WTC11 (cell line): ENCODE data around the gene HLCS. TPM values are rescaled to one million over a fixed set of nuclear protein-coding genes. Genes with fewer than 3 reads are reported as not detected.

Experiments used
- ATAC-seq: fragments of 200-7000 bp; cut with Tn5 transposase; 2 replicates; pipeline ENCODE4 v1.10.0; 2021; ENCODE audit warnings: mild to moderate bottlenecking, moderate library complexity
- CTCF ChIA-PET: fragments of 300-600 bp; sonication (Branson Sonifier 250); formaldehyde crosslinking; loops from one replicate; lab custom pipeline; 2021; ENCODE audit warnings: antibody characterized with exemption; lab: Charles Lee
- POLR2A ChIA-PET: fragments of 350-600 bp; sonication (Branson Sonifier 250); formaldehyde crosslinking; loops from one replicate; lab custom pipeline; 2021; ENCODE audit warnings: antibody characterized with exemption; lab: Charles Lee
- DNase-seq: peaks from one replicate; pipeline ENCODE4 v3.0.0; 2021; ENCODE audit warnings: low spot score
- H3K27ac Mint-ChIP-seq: 2 replicates; pipeline ENCODE4 v1.8.0; 2021; ENCODE audit warnings: mixed read lengths
- H3K27me3 Mint-ChIP-seq: 2 replicates; pipeline ENCODE4 v1.8.0; 2021; ENCODE audit warnings: low read depth, mild to moderate bottlenecking, moderate library complexity, mixed read lengths
- H3K36me3 Mint-ChIP-seq: 2 replicates; pipeline ENCODE4 v1.8.0; 2021; ENCODE audit warnings: mixed read lengths
- H3K4me1 Mint-ChIP-seq: 2 replicates; pipeline ENCODE4 v1.8.0; 2022; ENCODE audit warnings: mixed read lengths
- H3K4me3 Mint-ChIP-seq: 2 replicates; pipeline ENCODE4 v1.8.0; 2021; ENCODE audit warnings: mild to moderate bottlenecking, moderate library complexity, mixed read lengths
- H3K9me3 Mint-ChIP-seq: 2 replicates; pipeline ENCODE4 v1.8.0; 2021; ENCODE audit warnings: mixed read lengths
- CBFB ChIP-seq: sonication (generic); formaldehyde crosslinking; IDR thresholded peaks from 2 replicates; pipeline ENCODE4 v1.8.1; 2022; ENCODE audit warnings: mild to moderate bottlenecking, low read depth, missing genetic modification reagents
- ELF4 ChIP-seq: sonication (generic); formaldehyde crosslinking; IDR thresholded peaks from 2 replicates; pipeline ENCODE4 v1.8.1; 2022; ENCODE audit warnings: low read depth, mild to moderate bottlenecking, moderate library complexity, missing genetic modification reagents
- EMX1 ChIP-seq: fragments of 250-450 bp; sonication (Bioruptor Pico); IDR thresholded peaks from 2 replicates; pipeline ENCODE4 v1.8.0; 2021; ENCODE audit warnings: mild to moderate bottlenecking
- FOXJ3 ChIP-seq: sonication (generic); formaldehyde crosslinking; IDR thresholded peaks from 2 replicates; pipeline ENCODE4 v1.9.0; 2021; ENCODE audit warnings: missing genetic modification reagents, mild to moderate bottlenecking, borderline replicate concordance
- FOXK1 ChIP-seq: sonication (generic); formaldehyde crosslinking; IDR thresholded peaks from 2 replicates; pipeline ENCODE4 v1.8.0; 2022; ENCODE audit warnings: mild to moderate bottlenecking, moderate library complexity, missing genetic modification reagents
- GRHL2 ChIP-seq: fragments of 250-450 bp; sonication (Bioruptor Pico); IDR thresholded peaks from 2 replicates; pipeline ENCODE4 v1.8.0; 2022; ENCODE audit warnings: mild to moderate bottlenecking, moderate library complexity; ENCODE audit not compliant: insufficient replicate concordance, severe bottlenecking
- GTF2I ChIP-seq: fragments of 250-450 bp; sonication (Bioruptor Pico); conservative IDR thresholded peaks from 2 replicates; pipeline ENCODE4 v1.4.0; 2021; ENCODE audit warnings: mild to moderate bottlenecking
- IRF1 ChIP-seq: sonication (generic); formaldehyde crosslinking; IDR thresholded peaks from 2 replicates; pipeline ENCODE4 v1.8.0; 2023; ENCODE audit warnings: missing genetic modification reagents
- NFATC4 ChIP-seq: fragments of 250-450 bp; sonication (Bioruptor Pico); IDR thresholded peaks from 2 replicates; pipeline ENCODE4 v1.9.0; 2021; ENCODE audit warnings: mild to moderate bottlenecking
- NR1H2 ChIP-seq: sonication (generic); formaldehyde crosslinking; IDR thresholded peaks from 2 replicates; pipeline ENCODE4 v1.9.0; 2021; ENCODE audit warnings: mild to moderate bottlenecking, moderate library complexity, missing genetic modification reagents
- NR3C1 ChIP-seq: sonication (generic); formaldehyde crosslinking; conservative IDR thresholded peaks from 2 replicates; pipeline ENCODE4 v1.8.1; 2023; ENCODE audit warnings: low read depth, mild to moderate bottlenecking, missing genetic modification reagents
- PRRX2 ChIP-seq: fragments of 250-450 bp; sonication (Bioruptor Pico); IDR thresholded peaks from 2 replicates; pipeline ENCODE4 v1.8.0; 2021; ENCODE audit warnings: mild to moderate bottlenecking
- SOX15 ChIP-seq: fragments of 250-450 bp; sonication (Bioruptor Pico); IDR thresholded peaks from 2 replicates; pipeline ENCODE4 v1.9.0; 2021; ENCODE audit warnings: mild to moderate bottlenecking
- SP1 ChIP-seq: sonication (generic); formaldehyde crosslinking; conservative IDR thresholded peaks from 2 replicates; pipeline ENCODE4 v1.8.1; 2022; ENCODE audit warnings: missing genetic modification reagents
- ZBTB21 ChIP-seq: sonication (generic); formaldehyde crosslinking; IDR thresholded peaks from 2 replicates; pipeline ENCODE4 v1.8.1; 2023; ENCODE audit warnings: mild to moderate bottlenecking, missing genetic modification reagents, borderline replicate concordance
- ZNF138 ChIP-seq: sonication (generic); formaldehyde crosslinking; conservative IDR thresholded peaks from 2 replicates; pipeline ENCODE4 v1.8.1; 2022; ENCODE audit warnings: mild to moderate bottlenecking, moderate library complexity, missing genetic modification reagents
- ZNF263 ChIP-seq: sonication (generic); formaldehyde crosslinking; IDR thresholded peaks from 2 replicates; pipeline ENCODE4 v1.8.1; 2022; ENCODE audit warnings: low read depth, mild to moderate bottlenecking, moderate library complexity, missing genetic modification reagents
- ZNF416 ChIP-seq: fragments of 250-450 bp; sonication (Bioruptor Pico); IDR thresholded peaks from 2 replicates; pipeline ENCODE4 v1.9.0; 2021; ENCODE audit warnings: mild to moderate bottlenecking, inconsistent platforms
- ZNF671 ChIP-seq: fragments of 250-450 bp; sonication (Bioruptor Pico); IDR thresholded peaks from 2 replicates; pipeline ENCODE4 v1.8.0; 2021; ENCODE audit warnings: mild to moderate bottlenecking
- total RNA-seq: library from RNA; stranded (reverse); gene quantifications from 3 replicates; pipeline ENCODE4 v1.2.3, GENCODE V29; 2021
- TF ChIP-seq, protein P1 (sequence below): sonication (generic); formaldehyde crosslinking; IDR thresholded peaks from 2 replicates; pipeline ENCODE4 v1.8.0; 2023; ENCODE audit warnings: missing genetic modification reagents, mild to moderate bottlenecking, borderline replicate concordance
- TF ChIP-seq, protein P2 (sequence below): fragments of 250-450 bp; sonication (Bioruptor Pico); conservative IDR thresholded peaks from 2 replicates; pipeline ENCODE4 v1.9.0; 2021; ENCODE audit warnings: mild to moderate bottlenecking
- TF ChIP-seq, protein P3 (sequence below): sonication (generic); formaldehyde crosslinking; IDR thresholded peaks from 2 replicates; pipeline ENCODE4 v1.8.1; 2022; ENCODE audit warnings: low read depth, mild to moderate bottlenecking, moderate library complexity, missing genetic modification reagents, borderline replicate concordance
- TF ChIP-seq, protein P4 (sequence below): sonication (generic); formaldehyde crosslinking; IDR thresholded peaks from 2 replicates; pipeline ENCODE4 v1.8.0; 2022; ENCODE audit warnings: mild to moderate bottlenecking, missing genetic modification reagents
- TF ChIP-seq, protein P5 (sequence below): fragments of 250-450 bp; sonication (Bioruptor Pico); IDR thresholded peaks from 2 replicates; pipeline ENCODE4 v1.9.0; 2021; ENCODE audit warnings: mild to moderate bottlenecking

Gene HLCS
- total RNA-seq, 1 experiment from 2014 or later = 9.3 TPM

DNA sequence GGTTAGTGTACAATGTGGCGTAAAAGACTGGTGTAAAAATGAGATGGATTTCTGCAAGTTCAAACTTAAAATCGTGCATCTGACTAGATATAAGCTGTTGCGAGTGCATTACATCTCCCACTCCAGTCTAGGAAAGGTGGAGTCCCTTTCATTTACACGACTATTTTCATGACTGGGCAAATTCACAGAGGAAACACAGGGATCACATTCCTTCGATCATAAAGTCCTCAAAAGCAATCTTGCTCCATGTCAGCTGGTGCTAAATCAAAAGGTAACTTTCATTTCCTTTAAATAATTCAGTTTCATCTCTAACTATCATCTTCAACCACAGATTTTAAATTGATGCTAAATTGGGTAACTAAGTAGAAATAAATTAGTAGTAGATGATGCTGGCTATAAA, 100.0 kb downstream of the HLCS start (continued):
- TF ChIP-seq, protein P1, sequence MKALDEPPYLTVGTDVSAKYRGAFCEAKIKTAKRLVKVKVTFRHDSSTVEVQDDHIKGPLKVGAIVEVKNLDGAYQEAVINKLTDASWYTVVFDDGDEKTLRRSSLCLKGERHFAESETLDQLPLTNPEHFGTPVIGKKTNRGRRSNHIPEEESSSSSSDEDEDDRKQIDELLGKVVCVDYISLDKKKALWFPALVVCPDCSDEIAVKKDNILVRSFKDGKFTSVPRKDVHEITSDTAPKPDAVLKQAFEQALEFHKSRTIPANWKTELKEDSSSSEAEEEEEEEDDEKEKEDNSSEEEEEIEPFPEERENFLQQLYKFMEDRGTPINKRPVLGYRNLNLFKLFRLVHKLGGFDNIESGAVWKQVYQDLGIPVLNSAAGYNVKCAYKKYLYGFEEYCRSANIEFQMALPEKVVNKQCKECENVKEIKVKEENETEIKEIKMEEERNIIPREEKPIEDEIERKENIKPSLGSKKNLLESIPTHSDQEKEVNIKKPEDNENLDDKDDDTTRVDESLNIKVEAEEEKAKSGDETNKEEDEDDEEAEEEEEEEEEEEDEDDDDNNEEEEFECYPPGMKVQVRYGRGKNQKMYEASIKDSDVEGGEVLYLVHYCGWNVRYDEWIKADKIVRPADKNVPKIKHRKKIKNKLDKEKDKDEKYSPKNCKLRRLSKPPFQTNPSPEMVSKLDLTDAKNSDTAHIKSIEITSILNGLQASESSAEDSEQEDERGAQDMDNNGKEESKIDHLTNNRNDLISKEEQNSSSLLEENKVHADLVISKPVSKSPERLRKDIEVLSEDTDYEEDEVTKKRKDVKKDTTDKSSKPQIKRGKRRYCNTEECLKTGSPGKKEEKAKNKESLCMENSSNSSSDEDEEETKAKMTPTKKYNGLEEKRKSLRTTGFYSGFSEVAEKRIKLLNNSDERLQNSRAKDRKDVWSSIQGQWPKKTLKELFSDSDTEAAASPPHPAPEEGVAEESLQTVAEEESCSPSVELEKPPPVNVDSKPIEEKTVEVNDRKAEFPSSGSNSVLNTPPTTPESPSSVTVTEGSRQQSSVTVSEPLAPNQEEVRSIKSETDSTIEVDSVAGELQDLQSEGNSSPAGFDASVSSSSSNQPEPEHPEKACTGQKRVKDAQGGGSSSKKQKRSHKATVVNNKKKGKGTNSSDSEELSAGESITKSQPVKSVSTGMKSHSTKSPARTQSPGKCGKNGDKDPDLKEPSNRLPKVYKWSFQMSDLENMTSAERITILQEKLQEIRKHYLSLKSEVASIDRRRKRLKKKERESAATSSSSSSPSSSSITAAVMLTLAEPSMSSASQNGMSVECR (CRISPR knock-in tag) = no peak
- TF ChIP-seq IRF1 (CRISPR knock-in tag) (no peak), FOXJ3 (no peak), ZNF263 (CRISPR knock-in tag) (no peak)

DNA sequence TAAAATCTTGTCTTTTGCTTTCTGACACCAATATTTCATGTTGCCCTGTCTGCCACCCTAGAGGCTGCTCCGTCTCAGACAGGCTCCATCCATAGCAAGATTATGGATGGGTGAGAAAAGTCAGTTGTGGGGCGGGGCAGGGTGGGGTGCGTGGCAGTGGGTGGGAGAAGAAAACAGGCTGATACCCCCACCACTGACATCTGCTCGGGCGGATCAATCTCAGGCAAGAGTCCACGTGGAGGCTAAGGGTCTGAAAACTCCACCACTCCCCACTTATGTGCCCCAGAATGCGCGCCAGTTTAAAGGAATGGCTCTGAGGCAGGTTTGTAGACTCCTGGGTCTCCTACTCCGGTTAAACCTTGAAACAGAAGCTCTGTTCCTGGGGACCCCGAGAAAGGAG, 101.5 kb downstream of the HLCS start:
- no peak for DNase-seq
- H3K27me3 Mint-ChIP-seq = no peaks in the 10 kb centered on the region
- no peak overlapping the region for H3K27ac Mint-ChIP-seq
- H3K4me3 Mint-ChIP-seq = no peak overlapping the region
- CTCF ChIA-PET = interaction anchor here (0.6 to 1.5 kb wide), 3 partner anchors 11 to 137 kb away, joined by 3 to 6 read pairs (median 3); no protein-coding TSS in a partner anchor
- ATAC-seq = no peak
- TF ChIP-seq NR1H2 (CRISPR knock-in tag) (no peak), FOXK1 (no peak), ZNF138 (CRISPR knock-in tag) (no peak), ZNF263 (CRISPR knock-in tag) (no peak), NFATC4 (CRISPR knock-in tag) (no peak), ELF4 (no peak), EMX1 (CRISPR knock-in tag) (no peak), NR3C1 (CRISPR knock-in tag) (no peak)
- TF ChIP-seq, protein P2, sequence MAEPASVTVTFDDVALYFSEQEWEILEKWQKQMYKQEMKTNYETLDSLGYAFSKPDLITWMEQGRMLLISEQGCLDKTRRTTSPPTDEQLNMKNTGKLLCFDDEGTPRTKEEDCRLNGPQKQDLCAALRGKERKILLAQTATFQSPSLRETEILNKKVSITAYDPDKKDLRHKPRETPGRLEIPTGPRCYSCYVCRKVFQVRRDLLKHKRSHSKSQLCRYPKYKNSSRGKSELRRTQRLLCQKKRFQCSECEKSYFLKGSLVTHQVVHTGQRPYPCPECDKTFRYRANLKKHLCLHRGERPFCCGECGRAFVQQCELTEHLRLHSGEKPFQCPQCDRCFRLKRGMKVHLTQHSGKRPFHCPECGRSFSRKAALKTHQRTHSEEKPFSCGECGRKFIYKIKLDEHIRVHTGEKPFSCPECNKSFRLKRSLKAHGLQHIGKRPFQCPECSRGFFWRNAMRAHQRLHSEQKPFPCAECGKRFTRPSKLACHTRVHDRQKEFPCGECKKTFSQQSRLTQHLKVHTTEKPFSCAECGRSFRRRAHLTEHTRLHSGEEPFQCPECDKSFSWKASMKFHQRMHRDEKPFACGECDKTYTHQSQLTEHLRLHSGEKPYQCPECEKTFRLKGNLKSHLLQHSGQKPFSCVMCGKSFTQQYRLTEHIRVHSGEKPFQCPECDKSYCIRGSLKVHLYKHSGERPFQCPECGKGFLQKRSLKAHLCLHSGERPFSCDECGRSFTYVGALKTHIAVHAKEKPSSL (CRISPR knock-in tag) = no peak
- TF ChIP-seq, all 79 proteins: peak for 0
- Mint-ChIP-seq H3K36me3 (no peaks in the 10 kb centered on the region), H3K9me3 (no peaks in the 10 kb centered on the region), H3K4me1 (peaks cover 13% of the 10 kb centered on the region)
- POLR2A ChIA-PET = no interaction called here

DNA sequence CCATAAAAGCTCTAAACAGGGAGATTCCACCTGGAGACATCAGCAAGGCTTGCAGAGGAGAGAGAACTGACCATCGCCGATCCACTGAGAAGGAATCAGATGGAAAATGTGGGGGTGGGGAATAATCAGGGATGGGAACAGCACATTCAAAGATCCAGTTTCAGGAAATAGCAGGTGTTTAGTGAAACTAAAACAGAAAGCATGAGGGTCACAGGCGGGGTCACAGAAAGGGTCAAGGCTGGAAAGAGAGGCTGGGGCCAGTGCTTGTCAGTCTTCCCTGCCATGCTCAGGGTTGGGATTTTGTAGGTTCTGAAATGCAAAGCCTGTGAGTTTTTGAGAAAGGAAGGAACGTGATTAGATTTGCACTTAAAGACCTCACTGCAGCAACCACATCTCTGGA, 103.2 kb downstream of the HLCS start:
- DNase-seq (no peak), ATAC-seq (no peak)
- ChIA-PET POLR2A (no interaction called here), CTCF (no interaction called here)
- H3K36me3 Mint-ChIP-seq = no peaks in the 10 kb centered on the region
- H3K27ac Mint-ChIP-seq = no peak overlapping the region
- H3K27me3 Mint-ChIP-seq = no peaks in the 10 kb centered on the region
- peaks cover 20% of the 10 kb centered on the region for H3K4me1 Mint-ChIP-seq
- H3K9me3 Mint-ChIP-seq = no peaks in the 10 kb centered on the region
- H3K4me3 Mint-ChIP-seq = no peak overlapping the region
- TF ChIP-seq ZNF416 (no peak), GRHL2 (CRISPR knock-in tag) (no peak), ZNF671 (CRISPR knock-in tag) (no peak), CBFB (CRISPR knock-in tag) (no peak), SP1 (no peak), GTF2I (CRISPR knock-in tag) (no peak), PRRX2 (CRISPR knock-in tag) (no peak), ZNF263 (CRISPR knock-in tag) (no peak), ZBTB21 (CRISPR knock-in tag) (no peak), SOX15 (CRISPR knock-in tag) (no peak)
- TF ChIP-seq, protein P3, sequence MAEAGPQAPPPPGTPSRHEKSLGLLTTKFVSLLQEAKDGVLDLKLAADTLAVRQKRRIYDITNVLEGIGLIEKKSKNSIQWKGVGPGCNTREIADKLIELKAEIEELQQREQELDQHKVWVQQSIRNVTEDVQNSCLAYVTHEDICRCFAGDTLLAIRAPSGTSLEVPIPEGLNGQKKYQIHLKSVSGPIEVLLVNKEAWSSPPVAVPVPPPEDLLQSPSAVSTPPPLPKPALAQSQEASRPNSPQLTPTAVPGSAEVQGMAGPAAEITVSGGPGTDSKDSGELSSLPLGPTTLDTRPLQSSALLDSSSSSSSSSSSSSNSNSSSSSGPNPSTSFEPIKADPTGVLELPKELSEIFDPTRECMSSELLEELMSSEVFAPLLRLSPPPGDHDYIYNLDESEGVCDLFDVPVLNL (CRISPR knock-in tag) = no peak
- TF ChIP-seq, protein P4, sequence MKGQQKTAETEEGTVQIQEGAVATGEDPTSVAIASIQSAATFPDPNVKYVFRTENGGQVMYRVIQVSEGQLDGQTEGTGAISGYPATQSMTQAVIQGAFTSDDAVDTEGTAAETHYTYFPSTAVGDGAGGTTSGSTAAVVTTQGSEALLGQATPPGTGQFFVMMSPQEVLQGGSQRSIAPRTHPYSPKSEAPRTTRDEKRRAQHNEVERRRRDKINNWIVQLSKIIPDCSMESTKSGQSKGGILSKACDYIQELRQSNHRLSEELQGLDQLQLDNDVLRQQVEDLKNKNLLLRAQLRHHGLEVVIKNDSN (CRISPR knock-in tag) = no peak
- TF ChIP-seq, protein P5, sequence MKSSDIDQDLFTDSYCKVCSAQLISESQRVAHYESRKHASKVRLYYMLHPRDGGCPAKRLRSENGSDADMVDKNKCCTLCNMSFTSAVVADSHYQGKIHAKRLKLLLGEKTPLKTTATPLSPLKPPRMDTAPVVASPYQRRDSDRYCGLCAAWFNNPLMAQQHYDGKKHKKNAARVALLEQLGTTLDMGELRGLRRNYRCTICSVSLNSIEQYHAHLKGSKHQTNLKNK (CRISPR knock-in tag) = no peak
